NCI-H2196 treated with DMSO at 0.1 percent for 48 hours (cell line): ENCODE measurements around the gene MAP1LC3A.

Experiments
- DNase-seq: peaks from one replicate; lab custom pipeline; 2025; ENCODE audit not compliant: unreplicated experiment; lab: John Stamatoyannopoulos, UW

The MAP1LC3A gene

DNA sequence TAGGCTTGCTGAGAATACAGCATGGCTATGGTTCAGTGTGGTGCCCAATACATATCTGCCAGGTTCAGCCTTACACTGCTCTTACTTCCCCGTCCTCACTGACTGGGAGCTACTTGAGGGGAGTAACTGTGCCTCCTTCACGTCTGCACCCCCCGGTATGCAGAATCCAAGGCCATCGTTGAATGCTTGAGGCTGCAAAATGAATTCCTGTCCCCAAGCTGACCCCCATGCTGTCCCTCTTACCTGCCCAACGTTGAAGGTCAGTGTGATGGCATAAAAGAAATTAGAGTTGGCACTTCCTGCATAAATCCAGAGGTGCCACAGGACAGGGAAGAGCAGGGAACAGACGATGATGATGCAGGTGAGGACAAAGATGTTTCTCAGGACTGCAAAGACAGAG, 16.3 kb downstream of the MAP1LC3A start:
- DNase-seq: no peak

DNA sequence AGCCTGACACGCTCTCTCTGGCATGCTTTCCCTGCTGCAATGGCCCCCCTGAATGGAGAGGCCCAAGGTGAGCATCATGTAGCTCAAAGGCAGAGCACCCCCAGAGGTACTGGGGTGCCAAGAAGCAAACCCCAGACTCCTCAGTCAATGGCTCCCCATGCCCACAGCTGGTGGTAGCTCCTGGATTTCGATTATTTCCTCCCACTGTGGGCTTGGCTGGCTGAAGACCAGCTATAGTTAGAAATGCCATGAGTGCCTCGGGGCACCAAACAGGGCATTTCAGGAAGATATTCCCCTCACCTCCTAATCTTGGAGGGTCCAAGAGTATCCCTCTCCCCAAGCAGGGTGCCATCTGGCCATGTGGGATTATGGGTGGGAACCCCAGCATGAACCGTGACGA, 16.8 kb downstream of the MAP1LC3A start:
- DNase-seq: no peak

DNA sequence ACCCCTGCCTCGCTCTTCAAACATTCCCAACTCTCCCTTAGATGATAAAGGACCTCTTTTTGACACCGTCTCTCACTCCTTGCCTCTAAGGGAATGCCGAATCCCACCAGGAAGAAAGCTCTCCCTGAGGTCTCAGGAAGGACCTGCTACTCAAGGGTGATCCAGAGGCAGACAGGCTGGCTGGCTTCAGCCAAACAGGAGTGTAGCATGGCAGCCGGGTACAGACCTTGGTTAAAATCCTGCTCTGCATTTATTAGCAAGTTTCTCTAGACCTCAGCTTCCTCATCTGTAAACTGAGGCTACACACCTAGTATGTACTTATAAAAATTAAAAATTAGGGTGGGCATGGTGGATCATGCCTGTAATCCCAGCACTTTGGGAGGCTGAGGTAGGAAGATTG, 17.2 kb downstream of the MAP1LC3A start:
- DNase-seq: no peak

DNA sequence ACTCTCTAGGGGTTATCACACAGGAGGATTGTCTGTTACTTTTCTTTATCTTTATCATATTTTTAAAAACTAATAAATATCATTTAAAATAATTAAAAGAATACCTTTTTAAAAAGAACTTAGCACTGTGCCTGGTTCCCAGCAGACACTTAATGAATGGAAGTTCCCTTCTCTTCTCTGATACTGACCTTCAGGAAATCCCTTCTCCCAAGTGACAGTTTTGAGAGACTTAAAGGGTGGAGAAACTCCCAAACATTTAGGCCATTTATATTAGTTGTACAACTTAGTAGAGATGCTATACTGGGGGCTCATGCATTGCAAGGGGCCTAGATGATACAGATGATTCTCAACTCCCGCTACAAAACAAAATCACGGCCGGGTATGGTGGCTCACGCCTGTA, 18.5 kb downstream of the MAP1LC3A start:
- no peak for DNase-seq

DNA sequence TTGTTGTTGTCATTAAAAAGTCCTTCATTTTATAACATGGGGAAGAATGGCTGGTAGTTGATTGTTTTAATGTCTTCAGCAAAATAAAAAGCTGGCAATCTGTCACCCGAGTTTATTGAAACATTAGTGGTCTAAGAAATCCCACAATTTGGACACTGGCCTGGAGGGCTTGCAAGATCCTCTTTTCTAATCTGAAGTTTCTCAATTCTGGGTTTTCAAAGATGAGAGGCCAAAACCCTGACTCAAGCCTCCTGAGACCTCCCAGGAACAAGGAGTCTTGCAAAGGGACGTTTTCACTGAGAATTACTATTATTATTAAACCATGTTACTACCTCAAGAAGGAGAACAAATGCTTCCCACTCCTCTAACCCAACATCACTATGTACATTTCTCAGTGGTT, 19.5 kb downstream of the MAP1LC3A start:
- no peak for DNase-seq

DNA sequence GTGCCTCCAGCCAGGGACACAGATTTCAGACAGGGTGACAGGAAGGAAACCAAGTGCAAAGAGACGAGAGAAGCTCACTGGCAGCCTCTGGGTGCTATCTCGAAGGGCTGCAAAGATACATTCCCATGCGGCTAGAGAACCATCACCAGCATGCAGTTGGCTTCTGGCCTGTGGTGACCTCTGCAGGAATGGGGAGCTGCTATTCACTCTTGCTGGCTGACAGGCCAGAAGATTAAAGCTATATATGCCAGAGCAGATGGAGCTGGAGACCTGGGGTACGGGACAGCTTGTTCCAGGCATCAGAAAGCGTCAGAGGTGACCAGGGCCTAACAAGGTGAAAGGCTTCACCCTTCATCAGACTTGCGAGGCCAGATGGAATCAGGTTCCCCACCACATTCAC, 20.0 kb downstream of the MAP1LC3A start:
- DNase-seq: no peak

DNA sequence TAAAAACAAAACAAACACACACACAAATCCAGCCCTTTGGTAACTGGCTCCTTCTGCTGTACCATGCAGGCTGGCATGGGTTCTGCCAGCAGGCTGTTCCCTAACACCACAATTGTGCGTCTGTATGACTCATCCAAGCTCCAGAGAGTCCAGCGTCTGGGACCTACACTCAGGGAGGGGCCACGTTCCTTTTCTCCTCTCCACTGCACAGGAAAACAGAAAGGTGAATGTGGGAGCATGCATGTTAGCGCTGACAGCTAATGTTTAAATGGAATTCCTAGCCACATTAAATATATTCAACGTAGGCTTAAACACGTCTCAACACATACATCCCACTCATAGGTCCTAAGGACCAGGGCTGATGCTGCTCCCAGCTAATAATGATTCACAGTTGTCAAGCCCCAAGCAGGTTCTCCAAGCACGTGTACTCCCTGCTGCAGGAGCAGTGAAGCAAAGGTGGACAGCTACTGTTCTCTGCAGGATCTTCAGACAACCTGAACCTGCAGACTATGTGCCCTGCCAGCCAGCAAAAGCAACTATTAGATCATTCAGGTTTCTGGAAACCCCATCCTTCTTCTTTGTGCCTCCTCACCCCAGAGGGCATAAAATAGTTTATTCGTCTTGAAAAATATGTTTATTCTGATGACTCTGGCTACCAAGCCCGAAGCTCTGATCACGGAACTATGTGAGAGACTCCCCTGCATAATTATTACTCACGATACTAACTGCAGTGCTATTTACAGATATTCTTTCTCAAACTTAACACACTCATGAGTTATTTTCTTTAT, 20.9 kb downstream of the MAP1LC3A start:
- DNase-seq: peak; percentile 19

DNA sequence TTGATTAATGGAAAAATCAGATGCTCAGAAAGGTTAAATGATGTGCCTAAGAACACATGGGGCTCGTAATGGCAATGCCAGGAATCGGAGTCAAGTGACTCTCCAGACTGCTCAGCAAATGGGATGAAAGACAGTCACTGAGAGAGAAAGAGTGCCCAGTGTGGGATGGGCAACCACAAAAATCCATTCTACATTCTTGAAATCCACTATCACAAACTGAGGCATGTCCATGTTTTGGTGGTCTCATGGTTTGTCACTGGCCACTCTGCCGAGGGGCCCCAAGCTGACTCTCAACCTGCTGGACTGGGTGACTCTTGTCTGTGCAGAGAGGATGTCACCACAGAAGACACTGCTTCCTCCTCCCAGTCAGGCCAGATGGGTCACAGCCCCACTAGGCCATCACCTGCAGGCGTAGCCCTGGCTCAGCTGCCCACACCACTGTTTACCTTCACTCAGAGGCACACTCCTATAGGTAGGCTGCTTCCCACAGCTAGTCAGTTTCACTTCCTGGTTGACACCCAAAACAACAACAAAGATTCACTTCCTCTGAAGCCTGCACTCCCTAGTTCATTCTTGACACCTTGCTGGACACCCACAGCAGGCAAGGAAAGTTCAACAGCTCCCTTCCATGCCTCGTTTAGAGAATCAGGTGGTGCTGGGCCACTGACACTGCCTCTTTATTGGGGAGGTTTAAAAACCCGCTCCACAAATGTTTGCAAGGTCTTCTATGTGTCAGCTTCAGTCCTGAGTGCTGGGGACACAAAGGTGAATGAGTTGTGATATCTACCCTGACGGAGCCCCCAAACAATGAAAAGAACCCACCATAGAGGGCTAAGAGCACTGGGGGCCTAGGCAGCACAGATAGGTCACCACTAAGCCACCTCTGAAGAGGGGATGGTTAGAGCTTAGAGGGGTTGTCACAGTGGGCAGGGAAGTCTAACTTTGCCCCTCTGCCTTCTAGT, 21.7 kb downstream of the MAP1LC3A start:
- peak; percentile 12 for DNase-seq

DNA sequence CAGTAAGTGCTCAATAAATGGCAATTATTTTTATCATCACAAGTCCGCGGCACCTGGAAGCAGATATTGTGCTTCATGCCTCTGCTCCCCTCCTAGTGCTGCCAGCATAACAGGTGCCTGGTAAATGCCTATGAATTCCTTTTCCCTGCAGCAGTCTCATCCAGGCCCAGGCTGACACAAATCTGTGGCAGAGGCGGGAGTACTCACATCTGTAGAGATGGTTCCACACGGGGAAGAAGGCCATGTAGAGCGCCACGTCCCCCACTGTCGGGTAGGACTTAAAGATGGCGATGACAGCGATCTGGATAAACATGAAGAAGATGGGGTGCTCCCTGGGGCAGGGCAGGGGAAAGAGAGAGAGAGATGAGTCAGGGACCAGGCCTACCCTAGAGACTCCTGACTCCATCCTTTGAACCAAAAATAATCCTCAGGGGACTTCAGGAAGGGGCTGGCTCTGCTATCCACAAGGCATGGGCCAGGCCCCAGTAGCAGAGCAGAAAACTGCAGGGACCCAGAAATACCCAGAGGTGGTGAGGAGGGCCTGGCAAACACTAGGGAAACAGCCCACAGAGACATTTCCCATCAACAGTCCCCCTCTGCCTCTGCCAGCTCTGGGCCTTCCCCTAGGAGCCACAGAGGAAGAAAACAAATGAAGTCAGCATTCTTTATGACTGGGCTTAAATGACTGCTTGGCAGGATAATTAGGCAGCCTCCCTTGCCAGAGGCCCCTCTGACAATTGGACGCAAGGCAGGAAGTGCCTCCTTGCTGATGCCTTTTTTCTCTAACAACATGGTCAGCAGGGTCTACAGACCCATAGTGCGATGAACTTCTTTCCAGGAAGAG, 23.0 kb downstream of the MAP1LC3A start:
- DNase-seq: no peak

DNA sequence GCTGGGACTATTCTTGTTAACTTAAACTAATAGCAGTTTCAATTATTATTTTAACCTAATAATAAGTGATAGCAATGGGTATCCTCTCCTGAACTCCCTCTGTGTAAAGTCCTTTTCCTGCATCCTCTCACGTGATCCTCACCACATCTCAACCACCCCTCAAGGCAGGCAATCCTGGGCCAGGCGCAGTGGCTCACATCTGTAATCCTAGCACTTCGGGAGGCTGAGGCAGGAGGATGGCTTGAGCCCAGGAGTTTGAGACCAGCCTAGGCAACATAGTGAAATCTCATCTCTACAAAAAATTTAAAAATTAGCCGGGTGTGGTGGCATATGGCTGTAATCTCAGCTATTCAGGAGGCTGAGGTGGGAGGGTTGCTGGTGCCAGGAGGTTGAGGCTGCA, 23.7 kb downstream of the MAP1LC3A start:
- no peak for DNase-seq

DNA sequence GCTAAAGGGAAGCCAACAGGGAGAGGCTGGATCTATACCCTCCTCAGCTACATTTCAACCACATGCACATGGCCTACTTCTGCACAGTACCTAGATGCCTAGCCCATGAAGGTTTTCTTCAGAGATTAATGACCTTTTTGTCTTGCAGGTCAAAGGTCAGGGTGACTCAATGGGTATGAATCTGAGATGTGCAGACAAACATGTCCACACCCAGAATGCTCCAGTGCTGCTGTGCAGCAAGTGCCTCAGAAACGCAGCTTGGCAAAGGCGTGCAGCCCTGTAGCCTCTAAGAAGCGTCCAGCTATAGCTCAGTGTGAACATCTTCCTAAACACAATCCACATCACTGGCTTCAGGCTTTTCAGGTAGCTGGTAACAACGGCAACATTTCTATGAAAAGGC, 24.4 kb downstream of the MAP1LC3A start:
- DNase-seq: no peak

DNA sequence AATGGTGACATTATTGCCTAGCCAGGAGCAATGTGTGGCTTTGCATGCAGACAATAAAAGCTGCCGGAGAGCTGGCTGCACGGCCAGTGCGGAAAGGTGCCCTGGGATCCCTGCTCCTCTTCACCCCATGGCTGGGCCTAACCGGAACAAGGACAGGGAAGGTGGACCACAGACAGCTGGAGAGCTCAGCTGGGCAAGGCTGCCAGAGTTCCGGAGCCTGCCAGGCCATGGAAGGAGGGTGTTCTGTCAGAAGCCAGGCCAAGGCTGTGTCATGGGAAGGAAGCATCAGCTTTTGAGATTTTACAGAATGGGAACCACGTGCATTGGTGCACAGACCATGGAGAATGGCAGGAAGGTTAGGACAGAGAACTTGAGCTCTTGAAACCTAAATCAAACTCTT, 25.0 kb downstream of the MAP1LC3A start:
- no peak for DNase-seq

DNA sequence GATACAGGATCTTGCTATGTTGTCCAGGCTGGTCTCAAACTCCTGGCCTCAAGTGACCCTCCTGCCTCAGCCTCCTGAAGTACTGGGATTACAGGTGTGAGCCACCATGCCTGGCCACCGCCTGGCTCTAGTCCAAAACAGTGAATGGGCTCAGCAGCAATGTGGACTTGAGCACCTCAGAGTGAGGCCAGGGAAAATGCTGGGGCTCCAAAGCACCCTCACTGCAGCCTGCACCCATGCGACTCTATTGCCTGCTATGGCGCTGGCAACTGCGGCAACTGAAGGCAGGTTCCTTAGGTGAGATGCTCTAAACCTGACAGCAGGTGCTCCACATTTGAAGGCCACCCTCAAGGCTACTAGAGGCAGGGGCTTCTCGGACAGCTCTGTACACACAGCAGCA, 26.5 kb downstream of the MAP1LC3A start:
- no peak for DNase-seq

DNA sequence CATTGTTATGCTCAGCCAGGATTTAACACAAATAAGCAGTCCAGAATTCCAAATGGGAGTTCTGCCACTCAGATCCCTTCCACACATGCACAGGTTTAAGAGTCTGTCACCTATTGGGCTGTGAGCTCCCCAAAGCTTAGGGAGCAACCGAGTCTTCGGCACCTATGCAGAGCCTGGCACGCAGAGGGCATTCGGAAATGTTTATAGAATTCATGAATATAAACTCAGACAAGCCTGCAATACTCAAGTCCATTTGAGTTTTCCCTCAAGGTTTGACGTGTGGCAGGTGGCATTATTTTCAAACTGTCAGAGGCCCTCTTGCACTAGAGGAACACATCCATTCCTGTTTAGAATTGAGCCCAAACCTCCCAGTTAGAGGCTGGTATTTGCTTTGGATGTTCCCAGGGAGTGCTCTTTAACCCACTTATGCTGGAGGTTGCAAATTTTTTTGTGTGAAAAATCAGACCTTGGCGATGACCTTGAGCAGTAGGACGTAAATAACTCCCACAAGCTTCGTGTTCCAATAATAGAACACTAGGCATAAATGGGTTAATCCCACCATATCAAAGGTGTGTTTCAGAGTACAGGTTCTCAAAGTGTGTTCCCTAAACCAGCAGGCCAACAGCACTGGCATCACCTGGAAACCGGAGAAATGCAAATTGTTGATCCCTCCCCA, 28.1 kb downstream of the MAP1LC3A start:
- DNase-seq: no peak

DNA sequence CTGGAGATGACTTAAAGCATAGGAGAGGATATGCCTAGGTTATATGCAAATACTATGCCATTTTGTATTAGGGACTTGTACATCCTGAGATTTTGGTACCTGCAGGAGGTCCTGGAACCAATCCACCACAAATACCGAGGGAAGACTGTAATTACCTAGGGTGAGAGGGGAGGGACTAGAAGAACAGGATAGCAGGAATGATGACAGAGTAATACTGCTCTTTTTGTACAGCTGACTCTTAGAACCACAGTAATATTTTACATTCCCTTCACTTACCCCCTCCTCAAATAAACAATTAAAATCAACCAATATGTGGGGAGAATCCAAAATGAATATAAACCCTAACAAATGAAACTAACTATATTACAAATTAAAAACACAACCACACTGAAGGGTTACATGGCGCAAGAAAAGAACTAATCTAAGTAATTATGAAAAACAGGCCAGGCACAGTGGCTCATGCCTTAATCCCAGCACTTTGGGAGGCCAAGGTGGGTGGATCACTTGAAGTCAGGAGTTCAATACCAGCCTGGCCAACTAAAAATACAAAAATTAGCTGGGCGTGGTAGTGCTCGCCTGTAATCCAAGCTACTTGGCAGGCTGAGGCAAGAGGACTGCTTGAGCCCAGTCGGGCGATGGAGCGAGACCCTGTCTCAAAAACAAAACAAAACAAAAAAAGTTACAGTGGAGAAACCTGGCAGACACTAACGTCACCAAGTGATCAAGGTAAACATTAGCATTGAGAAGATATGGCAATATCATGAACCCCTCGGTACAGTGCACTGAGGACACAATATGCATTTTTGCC, 37.1 kb downstream of the MAP1LC3A start:
- no peak for DNase-seq

DNA sequence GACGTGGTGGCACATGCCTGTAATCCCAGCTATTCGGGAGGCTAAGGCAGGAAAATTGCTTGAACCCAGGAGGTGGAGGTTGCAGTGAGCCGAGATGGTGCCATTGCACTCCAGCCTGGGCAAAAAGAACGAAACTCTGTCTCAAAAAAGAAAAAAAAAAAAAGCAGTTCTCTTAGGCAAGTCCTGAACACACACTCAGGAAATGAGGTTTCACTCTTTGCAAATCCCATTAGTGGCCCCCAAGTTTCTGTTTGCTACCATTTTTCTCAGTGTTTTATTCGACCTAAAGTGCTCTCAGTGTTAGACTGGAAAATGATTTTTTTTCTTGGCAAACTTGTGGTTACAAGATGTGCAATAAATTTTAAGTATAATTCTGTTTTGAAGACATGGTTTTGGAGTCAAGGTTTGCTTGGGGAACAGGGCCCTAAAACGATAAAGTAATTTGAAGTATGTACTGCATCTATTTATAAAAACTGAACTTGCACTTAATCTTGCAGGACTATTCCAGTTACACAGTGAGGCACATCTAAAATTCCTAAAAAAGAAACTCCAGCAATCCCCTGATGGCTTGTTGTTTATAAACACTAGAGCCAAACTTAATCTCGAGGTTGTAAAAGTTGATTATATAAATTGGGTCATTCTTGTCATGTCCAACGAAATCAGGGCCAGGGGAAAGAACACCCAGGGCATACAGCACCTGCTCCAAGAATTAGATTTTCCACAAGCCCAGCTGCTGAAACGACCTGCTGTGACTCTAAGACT, 42.6 kb downstream of the MAP1LC3A start:
- DNase-seq: no peak

DNA sequence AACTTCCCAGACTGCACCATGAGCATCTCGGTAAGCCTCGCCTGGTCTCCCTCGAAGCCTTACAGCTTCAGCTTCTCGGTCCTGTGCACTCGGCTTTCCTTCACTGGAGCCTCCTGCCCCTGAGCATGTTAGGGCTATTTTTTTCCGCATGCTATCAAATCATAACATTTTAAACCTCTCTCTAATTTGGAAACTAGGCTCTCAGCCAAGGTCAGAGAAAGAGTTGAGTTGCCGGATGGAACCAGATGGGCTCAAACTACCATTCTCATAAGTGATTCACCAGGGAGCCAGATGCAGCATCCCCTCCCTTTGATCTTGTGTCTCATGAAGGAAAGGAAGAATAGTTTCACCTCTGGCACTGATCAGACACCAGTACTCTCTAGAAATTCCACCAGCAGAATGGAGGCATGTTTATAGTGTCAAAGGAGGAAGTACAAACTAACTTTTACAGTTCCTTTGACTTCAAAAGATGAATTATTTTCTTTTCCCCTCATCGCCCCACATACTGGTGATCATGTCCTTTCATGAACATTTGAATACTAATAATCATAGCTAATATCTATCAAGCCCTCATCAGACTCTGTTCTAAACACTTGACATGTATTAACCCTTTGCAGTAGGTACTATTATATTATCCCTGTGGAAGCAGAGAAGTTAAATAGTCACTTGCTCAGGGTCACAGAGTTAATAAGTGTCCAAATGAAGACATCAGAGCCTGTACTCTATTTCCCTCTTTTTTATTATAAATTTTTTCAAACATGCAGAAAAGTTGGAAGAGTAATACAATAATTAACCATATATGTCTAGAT, 46.7 kb downstream of the MAP1LC3A start:
- no peak for DNase-seq

DNA sequence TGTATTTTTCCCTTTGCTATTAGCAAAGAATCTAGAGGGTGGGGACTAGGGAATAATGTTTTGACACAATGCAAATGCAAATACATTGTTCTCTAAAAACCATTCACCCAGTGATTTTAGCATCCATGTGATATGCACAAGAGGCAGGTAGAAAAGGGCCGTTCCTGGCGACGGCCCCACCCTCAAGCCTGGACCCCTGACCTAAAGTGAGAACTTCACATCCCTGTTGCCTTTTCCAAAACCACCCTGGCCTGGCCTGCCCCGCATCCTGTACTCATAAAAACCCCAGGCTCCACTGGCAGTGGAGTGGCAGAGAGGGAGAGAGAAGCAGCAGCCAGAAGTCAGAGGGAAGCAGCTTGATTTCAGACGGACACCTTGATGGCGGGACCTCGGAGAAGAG, 48.5 kb downstream of the MAP1LC3A start:
- no peak for DNase-seq
